Thyroid gland (tissue), 4 donors: ENCODE measurements around the gene FBXL7. TPM values are rescaled to one million over a fixed set of nuclear protein-coding genes. Genes with fewer than 3 reads are reported as not detected.
A peak's percentile ranks its signal among the peaks of the same experiment; 100 is the strongest.

Source experiments
- DNase-seq, 2 donors: peaks; one replicate each; pipeline ENCODE4 v3.0.0-alpha.2; 2019
- H3K27ac ChIP-seq, 3 donors: fragments of 200-600 bp; sonication (generic); 1 replicate in 2 of 3; 2 replicates in 1 of 3; pipeline ENCODE4 v1.5.1; 2016 to 2019; ENCODE audit warnings: mild to moderate bottlenecking in 1 of 3, moderate library complexity in 1 of 3
- H3K27me3 ChIP-seq: fragments of 200-600 bp; sonication (generic); one replicate; pipeline ENCODE4 v1.5.1; 2019
- H3K36me3 ChIP-seq, 2 donors: fragments of 200-600 bp; sonication (generic); one replicate each; pipeline ENCODE4 v1.5.1; 2016 to 2019
- H3K4me1 ChIP-seq, 2 donors: fragments of 200-600 bp; sonication (generic); one replicate each; pipeline ENCODE4 v1.5.1; 2017 to 2019
- H3K4me3 ChIP-seq, 3 donors: fragments of 200-600 bp; sonication (generic); replicated peaks in 1 of 3; 1 replicate in 2 of 3; 2 replicates in 1 of 3; pipeline ENCODE4 v1.5.1; 2016; ENCODE audit warnings: mild to moderate bottlenecking in 1 of 3
- H3K9me3 ChIP-seq: fragments of 200-600 bp; sonication (generic); one replicate; pipeline ENCODE4 v1.5.1; 2017
- POLR2A ChIP-seq, 2 donors: fragments of 450-650 bp; IDR thresholded peaks; one replicate each; pipeline ENCODE4 v1.6.1; 2017; ENCODE audit warnings: antibody characterized with exemption in 2 of 2, mild to moderate bottlenecking in 2 of 2, moderate library complexity in 1 of 2
- WGBS, 2 donors: methylation state at CpG; one replicate each; pipeline ENCODE4 v1.1.5; 2017; 5-methylcytosine and 5-hydroxymethylcytosine counted together
- intact Hi-C: fragments of 100-400 bp; cut with DNase I; formaldehyde crosslinking; loops from one replicate; pipeline ENCODE4 v1.15.1; 2023
- total RNA-seq, 4 donors: library from RNA; depleted of rRNA; stranded (reverse); fragments of >200 nt; gene quantifications; one replicate each; pipeline ENCODE4 v1.2.3, GENCODE V29; 2016
- TF ChIP-seq, protein P1 (sequence below), 6 experiments: fragments of 200-600 bp in 3 of 6; fragments of 450-650 bp in 3 of 6; sonication (generic) in 3 of 6; IDR thresholded peaks; one replicate each; pipeline ENCODE4 v1.5.1; 2016 to 2019; ENCODE audit warnings: antibody characterized with exemption in 6 of 6, mild to moderate bottlenecking in 2 of 6, inconsistent platforms in 1 of 6, moderate library complexity in 1 of 6

FBXL7 gene
- total RNA-seq, 4 donors from 2014 or later, result 6.4 to 11.8 (median 9.2) TPM

- H3K36me3 ChIP-seq, result no peaks in the 10 kb centered on the region
- intact Hi-C loops, result no loop called here
- no peaks in the 10 kb centered on the region for H3K4me1 ChIP-seq
- TF ChIP-seq, protein P1, sequence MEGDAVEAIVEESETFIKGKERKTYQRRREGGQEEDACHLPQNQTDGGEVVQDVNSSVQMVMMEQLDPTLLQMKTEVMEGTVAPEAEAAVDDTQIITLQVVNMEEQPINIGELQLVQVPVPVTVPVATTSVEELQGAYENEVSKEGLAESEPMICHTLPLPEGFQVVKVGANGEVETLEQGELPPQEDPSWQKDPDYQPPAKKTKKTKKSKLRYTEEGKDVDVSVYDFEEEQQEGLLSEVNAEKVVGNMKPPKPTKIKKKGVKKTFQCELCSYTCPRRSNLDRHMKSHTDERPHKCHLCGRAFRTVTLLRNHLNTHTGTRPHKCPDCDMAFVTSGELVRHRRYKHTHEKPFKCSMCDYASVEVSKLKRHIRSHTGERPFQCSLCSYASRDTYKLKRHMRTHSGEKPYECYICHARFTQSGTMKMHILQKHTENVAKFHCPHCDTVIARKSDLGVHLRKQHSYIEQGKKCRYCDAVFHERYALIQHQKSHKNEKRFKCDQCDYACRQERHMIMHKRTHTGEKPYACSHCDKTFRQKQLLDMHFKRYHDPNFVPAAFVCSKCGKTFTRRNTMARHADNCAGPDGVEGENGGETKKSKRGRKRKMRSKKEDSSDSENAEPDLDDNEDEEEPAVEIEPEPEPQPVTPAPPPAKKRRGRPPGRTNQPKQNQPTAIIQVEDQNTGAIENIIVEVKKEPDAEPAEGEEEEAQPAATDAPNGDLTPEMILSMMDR (IDR thresholded peaks at IDR 0.05), result no peak
- TF ChIP-seq POLR2A (IDR thresholded peaks at IDR 0.05), result no peak
- WGBS, 2 donors, result 80 to 93% methylated on average over 1 of the region's 1 CpG
- H3K4me3 ChIP-seq, result no peak overlapping the region
- no peak for DNase-seq
- no peaks in the 10 kb centered on the region for H3K9me3 ChIP-seq
- no peak overlapping the region for H3K27ac ChIP-seq
- H3K27me3 ChIP-seq, result no peaks in the 10 kb centered on the region
Observed at GRCh38 chr5:15459200-15459599, 40.8 kb upstream of the FBXL7 start.

- DNase-seq, result no peak
- TF ChIP-seq POLR2A (IDR thresholded peaks at IDR 0.05), result no peak
- TF ChIP-seq, protein P1 (IDR thresholded peaks at IDR 0.05), result peak in 3 of 6 experiments; percentile 29 to 53 (median 29)
- Histone ChIP-seq H3K9me3 (no peaks in the 10 kb centered on the region), H3K27me3 (no peaks in the 10 kb centered on the region), H3K27ac (no peak overlapping the region), H3K4me3 (no peak overlapping the region), H3K36me3 (no peaks in the 10 kb centered on the region), H3K4me1 (no peaks in the 10 kb centered on the region)
- intact Hi-C loops, result no loop called here
- WGBS, 2 donors, result 67 to 69% methylated on average over 3 of the region's 3 CpGs
Observed at GRCh38 chr5:15463231-15463980, 36.6 kb upstream of the FBXL7 start.

- intact Hi-C loops, result no loop called here
- WGBS, 2 donors, result 92% methylated on average over 8 of the region's 8 CpGs
- Histone ChIP-seq H3K27me3 (no peaks in the 10 kb centered on the region), H3K27ac (no peak overlapping the region), H3K9me3 (no peaks in the 10 kb centered on the region), H3K36me3 (no peaks in the 10 kb centered on the region), H3K4me1 (no peaks in the 10 kb centered on the region), H3K4me3 (no peak overlapping the region)
- no peak for TF ChIP-seq POLR2A (IDR thresholded peaks at IDR 0.05)
- TF ChIP-seq, protein P1 (IDR thresholded peaks at IDR 0.05), result no peak
- no peak for DNase-seq
Observed at GRCh38 chr5:15472116-15472515, 27.9 kb upstream of the FBXL7 start.

- Histone ChIP-seq H3K4me3 (no peak overlapping the region), H3K27me3 (no peaks in the 10 kb centered on the region), H3K9me3 (no peaks in the 10 kb centered on the region), H3K36me3 (no peaks in the 10 kb centered on the region), H3K4me1 (no peaks in the 10 kb centered on the region), H3K27ac (no peak overlapping the region)
- no peak for TF ChIP-seq POLR2A (IDR thresholded peaks at IDR 0.05)
- TF ChIP-seq, protein P1 (IDR thresholded peaks at IDR 0.05), result no peak
- DNase-seq, result no peak
- intact Hi-C loops, result no loop called here
Observed at GRCh38 chr5:15474143-15474719, 25.7 kb upstream of the FBXL7 start.

DNA sequence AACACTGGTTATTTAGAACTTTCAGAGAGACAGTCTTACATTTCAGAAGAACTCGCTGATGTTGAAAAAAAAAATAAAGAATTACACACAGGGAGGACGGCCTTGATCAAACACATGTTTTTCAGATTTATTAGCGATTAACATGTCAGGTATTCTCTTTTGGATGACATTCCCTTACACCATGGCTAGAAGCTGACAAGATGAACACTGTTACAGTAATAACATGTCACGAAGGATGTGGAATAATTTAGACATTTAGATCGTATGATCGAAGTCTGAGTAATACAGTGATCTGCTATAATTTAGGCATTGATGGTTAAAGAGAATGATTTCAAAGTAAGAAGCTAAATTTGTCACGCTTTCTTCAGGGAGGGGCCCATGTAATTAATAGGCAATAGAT, 24.6 kb upstream of the FBXL7 start:
- intact Hi-C loops, result no loop called here
- H3K27me3 ChIP-seq, result no peaks in the 10 kb centered on the region
- WGBS, 2 donors, result 94 to 95% methylated on average over 7 of the region's 7 CpGs
- no peaks in the 10 kb centered on the region for H3K4me1 ChIP-seq
- no peak overlapping the region for H3K27ac ChIP-seq
- TF ChIP-seq POLR2A (IDR thresholded peaks at IDR 0.05), result no peak
- TF ChIP-seq, protein P1 (IDR thresholded peaks at IDR 0.05), result no peak
- DNase-seq, result no peak
- no peaks in the 10 kb centered on the region for H3K9me3 ChIP-seq
- H3K36me3 ChIP-seq, result no peaks in the 10 kb centered on the region
- H3K4me3 ChIP-seq, result no peak overlapping the region
